GM12878 (cell line): Measurements from ENCODE around the gene RUBCNL. TPM values are rescaled to one million over a fixed set of nuclear protein-coding genes. Genes with fewer than 3 reads are reported as not detected.
A peak's percentile ranks its signal among the peaks of the same experiment; 100 is the strongest.

Experiments used
- ATAC-seq: fragments of 200-7000 bp; cut with Tn5 transposase; 3 replicates; pipeline ENCODE4 v1.9.1; 2020; ENCODE audit warnings: mild to moderate bottlenecking, moderate library complexity
- BruUV-seq: library from RNA; stranded (reverse); fragments of 400-500 nt; replicated peaks from 2 replicates; lab custom pipeline; 2021; lab: Mats Ljungman, UMichigan
- CTCF ChIA-PET: fragments of 300-600 bp; sonication (Branson Sonifier 250); formaldehyde crosslinking; extraction: SDS; loops from one replicate; lab custom pipeline; 2021; ENCODE audit warnings: inconsistent platforms; lab: Yijun Ruan, JAX
- POLR2A ChIA-PET: fragments of 350-600 bp; formaldehyde crosslinking; extraction: SDS; loops from one replicate; lab custom pipeline; 2021; ENCODE audit warnings: inconsistent platforms; lab: Charles Lee
- RAD21 ChIA-PET: fragments of 300-600 bp; sonication (Branson Sonifier 250); formaldehyde crosslinking; loops from one replicate; lab custom pipeline; 2023; ENCODE audit warnings: antibody characterized with exemption; ENCODE audit not compliant: unreplicated experiment; lab: Charles Lee
- SMC1A ChIA-PET: fragments of 300-600 bp; sonication (Branson Sonifier 250); formaldehyde crosslinking; loops from one replicate; lab custom pipeline; 2023; ENCODE audit not compliant: unreplicated experiment, uncharacterized antibody; lab: Charles Lee
- DNase-seq: peaks from one replicate; pipeline ENCODE4 v3.0.0-alpha.2; 2011; ENCODE audit warnings: low read depth, low spot score
- FAIRE-seq: peaks from 3 replicates; lab custom pipeline; 2011; peaks lifted over from hg19 to GRCh38; lab: Jason Lieb, UNC
- H2AFZ ChIP-seq: 2 replicates; pipeline ENCODE4 v1.6.0; 2011; ENCODE audit warnings: low read depth, low read length, control low read depth; ENCODE audit not compliant: control insufficient read depth
- H3K27ac ChIP-seq: 2 replicates; pipeline ENCODE4 v1.5.1; 2011; ENCODE audit warnings: control low read depth; ENCODE audit not compliant: control insufficient read depth, insufficient read depth
- H3K27me3 ChIP-seq, 2 experiments: replicated peaks in 1 of 2; 2 replicates each; pipeline versions ENCODE4 v1.6.0 to v1.6.1; 2011; ENCODE audit warnings: low read length in 1 of 2; ENCODE audit not compliant: control insufficient read depth in 2 of 2, insufficient read depth in 2 of 2
- H3K36me3 ChIP-seq, 2 experiments: 2 replicates each; pipeline ENCODE4 v1.5.1; 2011; ENCODE audit warnings: low read length in 1 of 2; ENCODE audit not compliant: control insufficient read depth in 2 of 2, insufficient read depth in 2 of 2
- H3K4me1 ChIP-seq: 2 replicates; pipeline ENCODE4 v1.6.1; 2011; ENCODE audit warnings: mild to moderate bottlenecking, low read length, moderate library complexity, mixed read lengths; ENCODE audit not compliant: control insufficient read depth, insufficient read depth
- H3K4me2 ChIP-seq: 2 replicates; pipeline ENCODE4 v1.6.0; 2011; ENCODE audit warnings: control low read depth; ENCODE audit not compliant: control insufficient read depth, insufficient read depth
- H3K4me3 ChIP-seq: fragments of 200-600 bp; sonication (generic); 2 replicates; pipeline ENCODE4 v1.5.1; 2016
- H3K79me2 ChIP-seq: 2 replicates; pipeline ENCODE4 v1.6.0; 2011; ENCODE audit warnings: low read length; ENCODE audit not compliant: control insufficient read depth, insufficient read depth
- H3K9ac ChIP-seq: 2 replicates; pipeline ENCODE4 v1.8.0; 2011; ENCODE audit warnings: low read length, control low read depth, mixed read lengths; ENCODE audit not compliant: control insufficient read depth, insufficient read depth
- H3K9me3 ChIP-seq: replicated peaks from 3 replicates; pipeline ENCODE4 v1.5.1; 2011; ENCODE audit warnings: mild to moderate bottlenecking, low read length; ENCODE audit not compliant: control insufficient read depth, insufficient read depth
- H4K20me1 ChIP-seq: 2 replicates; pipeline ENCODE4 v1.6.0; 2011; ENCODE audit not compliant: control insufficient read depth, insufficient read depth
- BHLHE40 ChIP-seq, 2 experiments: fragments of 450-650 bp in 1 of 2; IDR thresholded peaks; 2 replicates each; pipeline ENCODE4 v1.6.1; 2011 to 2017; ENCODE audit warnings: low read depth in 2 of 2, borderline replicate concordance in 1 of 2, improper control_type of control experiment in 1 of 2, low read length in 1 of 2, mild to moderate bottlenecking in 1 of 2
- CBFB ChIP-seq: IDR thresholded peaks from 2 replicates; pipeline ENCODE4 v1.6.1; 2016; ENCODE audit warnings: antibody characterized with exemption, low read depth
- CEBPB ChIP-seq, 2 experiments: fragments of 150-350 bp in 1 of 2; IDR thresholded peaks; 2 replicates each; pipeline ENCODE4 v1.6.1; 2012 to 2014; ENCODE audit warnings: low read depth in 2 of 2, low read length in 2 of 2, borderline replicate concordance in 1 of 2, inconsistent platforms in 1 of 2
- CREB1 ChIP-seq: IDR thresholded peaks from 2 replicates; pipeline ENCODE4 v1.6.1; 2012; ENCODE audit warnings: low read depth, mild to moderate bottlenecking, inconsistent platforms
- MEF2B ChIP-seq: fragments of 450-650 bp; IDR thresholded peaks from 2 replicates; pipeline ENCODE4 v1.6.1; 2018; ENCODE audit warnings: mild to moderate bottlenecking, moderate library complexity; ENCODE audit not compliant: partially characterized antibody, poor library complexity, severe bottlenecking
- RAD21 ChIP-seq: IDR thresholded peaks from 2 replicates; pipeline ENCODE4 v1.6.1; 2011; ENCODE audit warnings: mild to moderate bottlenecking, low read depth, low read length, moderate library complexity; ENCODE audit not compliant: insufficient read depth
- RCOR1 ChIP-seq: conservative IDR thresholded peaks from 2 replicates; pipeline ENCODE4 v1.6.1; 2012; ENCODE audit warnings: low read depth, low read length, improper control_type of control experiment
- WGBS: methylation state at CpG from one replicate; pipeline ENCODE4 v1.1.6; 2016; ENCODE audit warnings: low lambda C conversion rate; ENCODE audit not compliant: insufficient replicate concordance, insufficient coverage; ENCODE audit errors: missing lambda C conversion rate; 5-methylcytosine and 5-hydroxymethylcytosine counted together
- in situ Hi-C: fragments of 300-500 bp; cut with MboI; formaldehyde crosslinking; loops from 9 replicates; pipeline ENCODE4 v1.14.3; 2018; ENCODE audit warnings: mixed read lengths
- intact Hi-C: fragments of 100-400 bp; cut with micrococcal nuclease; formaldehyde crosslinking; loops from one replicate; pipeline ENCODE4 v1.14.2; 2022; ENCODE audit not compliant: unreplicated experiment
- polyA plus RNA-seq, 11 experiments: library from polyadenylated mRNA; depleted of rRNA in 4 of 11; unstranded in 6 of 11; stranded (reverse) in 5 of 11; fragments of >200 nt; fragmentation: Nextera tagmentation in 4 of 11; fragmentation: Illumina TruSeq in 1 of 11; extraction: Ambion mirVana in 4 of 11; extraction: Trizol in 1 of 11; gene quantifications; 1 replicate in 1 of 11; 2 replicates in 10 of 11; pipeline versions ENCODE4 v1.2.1 to v1.2.3, GENCODE V29; 2011 to 2016; ENCODE audit warnings: inconsistent platforms in 2 of 11, missing spikeins in 2 of 11, low read depth in 1 of 11
- total RNA-seq, 4 experiments: library from RNA; depleted of rRNA in 3 of 4; stranded (reverse); fragments of >200 nt in 3 of 4; fragmentation: Illumina TruSeq in 1 of 4; extraction: Trizol in 1 of 4; gene quantifications; 2 replicates each; pipeline versions ENCODE4 v1.2.1 to v1.2.3, GENCODE V29; 2013 to 2021
- TF ChIP-seq, protein P1 (sequence below): IDR thresholded peaks from 2 replicates; pipeline ENCODE4 v1.6.1; 2012; ENCODE audit warnings: low read length, inconsistent platforms
- TF ChIP-seq, protein P2 (sequence below): fragments of 450-650 bp; IDR thresholded peaks from 2 replicates; pipeline ENCODE4 v1.6.1; 2017; ENCODE audit warnings: mild to moderate bottlenecking

The RUBCNL gene
- total and polyA plus RNA-seq, 10 of the 15 experiments (the other 5 are each of a cell fraction or from before 2014, with no cell fraction given), result 0.71 to 51.9 (median 38.2) TPM

DNA sequence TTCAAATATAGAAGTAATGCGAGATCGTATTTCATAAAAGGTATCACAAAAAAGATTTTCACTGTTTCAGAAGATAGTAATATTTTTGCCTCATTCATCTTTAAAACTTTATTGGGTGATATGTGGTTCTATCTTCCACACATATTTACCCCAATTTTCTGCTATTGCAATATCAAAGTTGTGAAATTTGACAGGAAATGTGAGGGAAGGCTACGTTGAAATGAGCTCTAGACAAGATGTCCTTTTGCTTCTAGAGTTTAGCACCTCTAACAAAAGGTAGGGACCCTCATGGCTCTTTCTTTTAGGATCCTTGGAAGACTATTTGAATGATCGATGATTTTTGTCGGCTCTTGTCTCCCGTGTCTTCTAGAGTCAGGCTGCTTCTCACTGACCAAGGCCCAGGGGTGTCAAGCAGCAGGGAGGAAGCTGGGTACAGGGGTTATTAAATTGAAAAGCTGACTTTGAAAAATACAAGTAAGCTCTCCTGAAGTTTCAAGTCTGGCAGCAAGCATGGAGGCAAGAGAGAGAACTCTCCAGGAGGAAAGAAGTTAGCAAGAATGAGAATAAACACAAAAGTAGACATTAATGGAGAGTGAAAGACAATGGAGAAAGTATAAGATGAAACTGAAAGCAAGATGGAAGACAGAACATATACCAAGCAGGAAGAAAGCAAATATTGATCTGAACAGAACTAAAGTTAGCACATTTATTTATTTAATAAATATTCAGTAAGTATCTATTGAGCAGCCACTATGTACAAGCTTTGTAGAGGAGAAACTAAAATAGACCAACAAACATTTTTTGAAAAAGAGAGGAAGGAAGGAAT is 73.4 kb downstream of the RUBCNL start:
- intact Hi-C loops (no loop called here), in situ Hi-C loops (no loop called here)
- Histone ChIP-seq H2AFZ (peak overlapping the region; percentile 1; the same call in 1 of the 2 replicates), H3K9me3 (no peaks in the 10 kb centered on the region), H3K27me3 (no peaks in the 10 kb centered on the region), H3K36me3 (no peaks in the 10 kb centered on the region), H3K4me3 (no peak overlapping the region), H3K4me1 (no peaks in the 10 kb centered on the region), H3K79me2 (no peaks in the 10 kb centered on the region), H3K27ac (no peak overlapping the region), H3K4me2 (no peak overlapping the region), H4K20me1 (no peaks in the 10 kb centered on the region), H3K9ac (no peak overlapping the region)
- ChIA-PET SMC1A (interaction anchor here (0.7 to 1.0 kb wide), 3 partner anchors 14 to 57 kb away, joined by 3 to 4 read pairs (median 4); no protein-coding TSS in a partner anchor), POLR2A (no interaction called here), RAD21 (interaction anchor here (1.1 kb wide), 1 partner anchor 56 kb away, joined by 3 read pairs; no protein-coding TSS in a partner anchor), CTCF (interaction anchor here (1.7 kb wide), 1 partner anchor 8 kb away, joined by 4 read pairs; no protein-coding TSS in a partner anchor)
- no peak for ATAC-seq
- no TSS peak for BruUV-seq
- WGBS, result 90% methylated on average over 6 of the region's 6 CpGs
- DNase-seq, result no peak
- no peak for FAIRE-seq
- no peak for TF ChIP-seq RCOR1
- TF ChIP-seq CBFB, result no peak

DNA sequence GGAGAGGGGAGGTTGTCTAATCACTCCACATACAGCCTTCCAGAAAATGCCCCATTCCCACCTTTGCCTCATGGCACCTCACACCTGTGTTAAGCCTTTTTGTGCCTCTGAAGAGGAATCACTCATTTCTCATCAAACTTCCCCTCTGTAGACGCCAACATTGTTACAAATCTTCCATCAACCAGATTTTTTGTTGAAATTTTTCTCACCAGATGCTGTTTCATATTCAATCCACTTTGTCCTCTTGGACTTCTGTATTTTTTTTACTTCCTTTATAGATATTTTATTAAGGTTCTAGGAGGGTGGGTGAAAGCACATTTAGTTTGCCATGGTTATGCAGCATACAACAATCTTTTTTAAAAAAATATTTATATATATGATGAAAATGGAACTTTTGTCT is 74.0 kb downstream of the RUBCNL start:
- DNase-seq (no peak), ATAC-seq (no peak), FAIRE-seq (no peak)
- RAD21 ChIA-PET, result no interaction called here
- Histone ChIP-seq H3K4me2 (no peak overlapping the region), H4K20me1 (no peaks in the 10 kb centered on the region), H3K79me2 (no peaks in the 10 kb centered on the region), H2AFZ (no peak overlapping the region), H3K4me3 (no peak overlapping the region), H3K9me3 (no peaks in the 10 kb centered on the region), H3K27ac (no peak overlapping the region), H3K9ac (no peak overlapping the region), H3K27me3 (no peaks in the 10 kb centered on the region), H3K4me1 (no peaks in the 10 kb centered on the region), H3K36me3 (no peaks in the 10 kb centered on the region)
- CTCF ChIA-PET, result interaction anchor here (0.6 to 1.7 kb wide), 2 partner anchors 9 to 148 kb away, joined by 4 to 5 read pairs; no protein-coding TSS in a partner anchor
- BruUV-seq, result no TSS peak
- SMC1A ChIA-PET, result interaction anchor here (0.8 to 1.0 kb wide), 2 partner anchors 14 to 17 kb away, joined by 4 read pairs; no protein-coding TSS in a partner anchor
- POLR2A ChIA-PET, result no interaction called here
- in situ Hi-C loops, result no loop called here
- intact Hi-C loops, result no loop called here
- 8% methylated on average over 1 of the region's 1 CpG for WGBS
- TF ChIP-seq MEF2B, result no peak
- TF ChIP-seq, protein P1, sequence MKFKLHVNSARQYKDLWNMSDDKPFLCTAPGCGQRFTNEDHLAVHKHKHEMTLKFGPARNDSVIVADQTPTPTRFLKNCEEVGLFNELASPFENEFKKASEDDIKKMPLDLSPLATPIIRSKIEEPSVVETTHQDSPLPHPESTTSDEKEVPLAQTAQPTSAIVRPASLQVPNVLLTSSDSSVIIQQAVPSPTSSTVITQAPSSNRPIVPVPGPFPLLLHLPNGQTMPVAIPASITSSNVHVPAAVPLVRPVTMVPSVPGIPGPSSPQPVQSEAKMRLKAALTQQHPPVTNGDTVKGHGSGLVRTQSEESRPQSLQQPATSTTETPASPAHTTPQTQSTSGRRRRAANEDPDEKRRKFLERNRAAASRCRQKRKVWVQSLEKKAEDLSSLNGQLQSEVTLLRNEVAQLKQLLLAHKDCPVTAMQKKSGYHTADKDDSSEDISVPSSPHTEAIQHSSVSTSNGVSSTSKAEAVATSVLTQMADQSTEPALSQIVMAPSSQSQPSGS, result no peak
- TF ChIP-seq CREB1, result no peak
- TF ChIP-seq BHLHE40 (IDR thresholded peaks at IDR 0.05; ENCODE audit: borderline replicate concordance in 1 of 2, low read depth in 2 of 2, low read length in 1 of 2), result no peak
- no peak for TF ChIP-seq RAD21
- TF ChIP-seq, protein P2, sequence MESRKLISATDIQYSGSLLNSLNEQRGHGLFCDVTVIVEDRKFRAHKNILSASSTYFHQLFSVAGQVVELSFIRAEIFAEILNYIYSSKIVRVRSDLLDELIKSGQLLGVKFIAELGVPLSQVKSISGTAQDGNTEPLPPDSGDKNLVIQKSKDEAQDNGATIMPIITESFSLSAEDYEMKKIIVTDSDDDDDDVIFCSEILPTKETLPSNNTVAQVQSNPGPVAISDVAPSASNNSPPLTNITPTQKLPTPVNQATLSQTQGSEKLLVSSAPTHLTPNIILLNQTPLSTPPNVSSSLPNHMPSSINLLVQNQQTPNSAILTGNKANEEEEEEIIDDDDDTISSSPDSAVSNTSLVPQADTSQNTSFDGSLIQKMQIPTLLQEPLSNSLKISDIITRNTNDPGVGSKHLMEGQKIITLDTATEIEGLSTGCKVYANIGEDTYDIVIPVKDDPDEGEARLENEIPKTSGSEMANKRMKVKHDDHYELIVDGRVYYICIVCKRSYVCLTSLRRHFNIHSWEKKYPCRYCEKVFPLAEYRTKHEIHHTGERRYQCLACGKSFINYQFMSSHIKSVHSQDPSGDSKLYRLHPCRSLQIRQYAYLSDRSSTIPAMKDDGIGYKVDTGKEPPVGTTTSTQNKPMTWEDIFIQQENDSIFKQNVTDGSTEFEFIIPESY, result no peak
- no peak for TF ChIP-seq CEBPB (IDR thresholded peaks at IDR 0.05; ENCODE audit: borderline replicate concordance in 1 of 2, low read depth in 2 of 2, low read length in 2 of 2)
